H9 (cell line): ENCODE measurements around the gene PCGF6. TPM values are rescaled to one million over a fixed set of nuclear protein-coding genes. Genes with fewer than 3 reads are reported as not detected.

Source experiments
- DNase-seq: peaks from one replicate; pipeline ENCODE4 v3.0.0-alpha.2; 2017
- H2AFZ ChIP-seq: one replicate; pipeline ENCODE4 v1.6.1; 2013; ENCODE audit warnings: mild to moderate bottlenecking, low read length, control low read depth, moderate library complexity
- H2AK5ac ChIP-seq: 2 replicates; pipeline ENCODE4 v1.6.1; 2013; ENCODE audit warnings: low read length, control low read depth, mixed read lengths; ENCODE audit not compliant: insufficient read length
- H2BK120ac ChIP-seq: one replicate; pipeline ENCODE4 v1.6.1; 2013; ENCODE audit warnings: low read depth, mild to moderate bottlenecking, low read length, control low read depth, inconsistent platforms; ENCODE audit not compliant: poor library complexity, severe bottlenecking
- H2BK12ac ChIP-seq: 2 replicates; pipeline ENCODE4 v1.6.1; 2013; ENCODE audit warnings: low read length, control low read depth, mixed read lengths, low read depth; ENCODE audit not compliant: insufficient read length
- H2BK15ac ChIP-seq: 2 replicates; pipeline ENCODE4 v1.6.1; 2013; ENCODE audit warnings: low read depth, low read length, control low read depth
- H2BK20ac ChIP-seq: one replicate; pipeline ENCODE4 v1.6.1; 2013; ENCODE audit warnings: low read depth, mild to moderate bottlenecking, low read length, control low read depth, inconsistent platforms; ENCODE audit not compliant: poor library complexity, severe bottlenecking
- H2BK5ac ChIP-seq: 2 replicates; pipeline ENCODE4 v1.6.1; 2013; ENCODE audit warnings: low read length, control low read depth, mixed read lengths; ENCODE audit not compliant: insufficient read length
- H3K14ac ChIP-seq: 2 replicates; pipeline ENCODE4 v1.6.1; 2013; ENCODE audit warnings: low read length, control low read depth; ENCODE audit not compliant: insufficient read depth
- H3K18ac ChIP-seq: 2 replicates; pipeline ENCODE4 v1.6.1; 2013; ENCODE audit warnings: low read depth, mild to moderate bottlenecking, mixed read lengths, low read length, control low read depth; ENCODE audit not compliant: insufficient read length
- H3K23ac ChIP-seq: 2 replicates; pipeline ENCODE4 v1.6.1; 2013; ENCODE audit warnings: low read length, control low read depth, mixed read lengths, low read depth; ENCODE audit not compliant: insufficient read length
- H3K23me2 ChIP-seq: 2 replicates; pipeline ENCODE4 v1.6.1; 2013; ENCODE audit warnings: low read depth, mild to moderate bottlenecking, mixed read lengths, low read length, control low read depth; ENCODE audit not compliant: insufficient read length, poor library complexity, severe bottlenecking
- H3K27ac ChIP-seq: 2 replicates; pipeline ENCODE4 v1.5.1; 2013; ENCODE audit warnings: low read length, control low read depth, mixed read lengths, low read depth; ENCODE audit not compliant: insufficient read length
- H3K27me3 ChIP-seq: 2 replicates; pipeline ENCODE4 v1.6.1; 2013; ENCODE audit warnings: low read length, control low read depth, inconsistent platforms; ENCODE audit not compliant: insufficient read depth
- H3K4ac ChIP-seq: 2 replicates; pipeline ENCODE4 v1.6.1; 2013; ENCODE audit warnings: low read depth, mild to moderate bottlenecking, control low read depth, inconsistent platforms, low read length, moderate library complexity
- H3K4me1 ChIP-seq: 2 replicates; pipeline ENCODE4 v1.6.1; 2013; ENCODE audit warnings: low read length, control low read depth, inconsistent platforms; ENCODE audit not compliant: insufficient read depth
- H3K4me2 ChIP-seq: 2 replicates; pipeline ENCODE4 v1.6.1; 2013; ENCODE audit warnings: low read length, control low read depth, mixed read lengths; ENCODE audit not compliant: insufficient read length, insufficient read depth
- H3K56ac ChIP-seq: 2 replicates; pipeline ENCODE4 v1.6.1; 2013; ENCODE audit warnings: low read depth, mild to moderate bottlenecking, mixed read lengths, low read length, control low read depth; ENCODE audit not compliant: insufficient read length
- H3K79me1 ChIP-seq: 2 replicates; pipeline ENCODE4 v1.6.1; 2013; ENCODE audit warnings: low read depth, mild to moderate bottlenecking, moderate library complexity, low read length, control low read depth, inconsistent platforms; ENCODE audit not compliant: insufficient read depth, poor library complexity, severe bottlenecking
- H3K79me2 ChIP-seq: 2 replicates; pipeline ENCODE4 v1.6.1; 2013; ENCODE audit warnings: low read length, control low read depth, inconsistent platforms; ENCODE audit not compliant: insufficient read depth
- H3K9ac ChIP-seq: 2 replicates; pipeline ENCODE4 v1.6.1; 2013; ENCODE audit warnings: low read length, control low read depth, mixed read lengths; ENCODE audit not compliant: insufficient read length; ENCODE audit errors: extremely low read depth
- H3K9me3 ChIP-seq: one replicate; pipeline ENCODE4 v1.6.1; 2013; ENCODE audit warnings: low read depth, low read length, inconsistent platforms; ENCODE audit not compliant: control insufficient read depth
- H3T11ph ChIP-seq: one replicate; pipeline ENCODE4 v1.6.1; 2013; ENCODE audit warnings: mild to moderate bottlenecking, low read length, control low read depth, inconsistent platforms
- H4K20me1 ChIP-seq: one replicate; pipeline ENCODE4 v1.6.1; 2013; ENCODE audit not compliant: control insufficient read depth, insufficient read length, insufficient read depth
- H4K5ac ChIP-seq: 2 replicates; pipeline ENCODE4 v1.6.1; 2013; ENCODE audit warnings: low read depth, mild to moderate bottlenecking, mixed read lengths, low read length, control low read depth; ENCODE audit not compliant: insufficient read length
- H4K8ac ChIP-seq: replicated peaks from 2 replicates; pipeline ENCODE4 v1.6.1; 2013; ENCODE audit warnings: low read length, control low read depth, mixed read lengths, low read depth; ENCODE audit not compliant: insufficient read length
- H4K91ac ChIP-seq: 2 replicates; pipeline ENCODE4 v1.6.1; 2013; ENCODE audit warnings: low read depth, mild to moderate bottlenecking, moderate library complexity, mixed read lengths, low read length, control low read depth; ENCODE audit not compliant: insufficient read length
- H3K27ac Mint-ChIP-seq, 3 experiments: 2 replicates in 2 of 3; 3 replicates in 1 of 3; pipeline ENCODE4 v1.8.0; 2020 to 2021; ENCODE audit warnings: mixed read lengths in 3 of 3, mild to moderate bottlenecking in 1 of 3, moderate library complexity in 1 of 3
- H3K27me3 Mint-ChIP-seq: 2 replicates; pipeline ENCODE4 v1.8.0; 2021; ENCODE audit warnings: low read depth, mild to moderate bottlenecking, moderate library complexity, mixed read lengths
- H3K36me3 Mint-ChIP-seq, 3 experiments: 2 replicates in 2 of 3; 3 replicates in 1 of 3; pipeline ENCODE4 v1.8.0; 2020 to 2021; ENCODE audit warnings: low read depth in 3 of 3, mixed read lengths in 3 of 3; ENCODE audit not compliant: insufficient read depth in 1 of 3
- H3K4me1 Mint-ChIP-seq, 2 experiments: 2 replicates each; pipeline ENCODE4 v1.8.0; 2020; ENCODE audit warnings: mixed read lengths in 2 of 2
- H3K4me3 Mint-ChIP-seq, 2 experiments: 2 replicates in 1 of 2; 3 replicates in 1 of 2; pipeline ENCODE4 v1.8.0; 2020 to 2021; ENCODE audit warnings: mild to moderate bottlenecking in 2 of 2, mixed read lengths in 2 of 2, moderate library complexity in 1 of 2
- H3K9me3 Mint-ChIP-seq, 2 experiments: 2 replicates in 1 of 2; 3 replicates in 1 of 2; pipeline ENCODE4 v1.8.0; 2020; ENCODE audit warnings: mild to moderate bottlenecking in 2 of 2, mixed read lengths in 2 of 2, moderate library complexity in 1 of 2
- WGBS: extraction: QIAGEN DNeasy Blood & Tissue Kit; methylation state at CpG from one replicate; pipeline ENCODE4 v1.1.7; 2013; ENCODE audit warnings: missing lambda C conversion rate, low lambda C conversion rate, mixed read lengths; ENCODE audit not compliant: insufficient read length; ENCODE audit errors: extremely low coverage; 5-methylcytosine and 5-hydroxymethylcytosine counted together
- total RNA-seq: library from RNA; stranded (reverse); gene quantifications from 2 replicates; pipeline ENCODE4 v1.2.1, GENCODE V29; 2021
- TF ChIP-seq, protein P1 (sequence below): fragments of 200-600 bp; sonication (generic); conservative IDR thresholded peaks from 3 replicates; pipeline ENCODE4 v1.8.0; 2021; ENCODE audit warnings: antibody characterized with exemption, mild to moderate bottlenecking

PCGF6 gene
- total RNA-seq, 1 experiment from 2014 or later: 23.5 TPM

DNA sequence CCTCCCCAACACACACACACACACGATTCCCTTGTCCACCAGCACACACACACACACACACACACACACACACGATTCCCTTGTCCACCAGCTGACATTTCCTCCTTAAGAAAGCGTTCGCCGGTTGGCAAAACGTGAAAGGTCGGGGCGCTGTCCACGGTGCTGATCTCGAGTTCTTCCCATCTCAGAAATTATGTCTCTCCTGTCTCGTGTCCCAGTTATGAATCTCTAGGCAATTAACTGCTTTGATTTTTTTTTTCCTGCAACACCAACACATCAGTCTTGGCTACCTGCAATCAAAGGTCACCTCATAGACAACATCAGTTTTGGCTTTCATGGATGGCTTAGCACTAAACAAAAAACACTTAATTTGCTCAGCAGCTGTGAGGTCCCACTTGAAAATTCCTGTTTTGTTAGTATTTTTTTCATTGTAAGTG is 72.1 kb downstream of the PCGF6 start:
- Histone ChIP-seq H2BK15ac (no peak overlapping the region), H4K8ac (no peak overlapping the region), H3K4ac (no peak overlapping the region), H3K23ac (no peak overlapping the region), H3K56ac (no peak overlapping the region), H3K14ac (no peak overlapping the region), H2AFZ (no peak overlapping the region), H3K23me2 (peaks cover 14% of the 10 kb centered on the region), H4K91ac (no peak overlapping the region), H3K9me3 (no peaks in the 10 kb centered on the region), H3K27ac (no peak overlapping the region), H2BK120ac (no peak overlapping the region), H3K79me1 (no peaks in the 10 kb centered on the region), H3K9ac (no peak overlapping the region), H3K18ac (no peak overlapping the region), H4K20me1 (no peaks in the 10 kb centered on the region), H3K4me1 (no peaks in the 10 kb centered on the region; the same call in 1 of the 2 replicates), H3K27me3 (peaks cover 24% of the 10 kb centered on the region), H3K79me2 (no peaks in the 10 kb centered on the region), H3T11ph (no peak overlapping the region), H2BK20ac (no peak overlapping the region), H2BK12ac (no peak overlapping the region), H2BK5ac (no peak overlapping the region), H4K5ac (no peak overlapping the region), H2AK5ac (no peak overlapping the region), H3K4me2 (peak overlapping the region; percentile 33)
- H3K27ac Mint-ChIP-seq: peak overlapping the region in 1 of 3 experiments; percentile 0; a peak in 1 of 7 replicates
- DNase-seq: peak; percentile 60
- H3K9me3 Mint-ChIP-seq: no peaks in the 10 kb centered on the region; a peak in 1 of 5 replicates
- TF ChIP-seq, protein P1, sequence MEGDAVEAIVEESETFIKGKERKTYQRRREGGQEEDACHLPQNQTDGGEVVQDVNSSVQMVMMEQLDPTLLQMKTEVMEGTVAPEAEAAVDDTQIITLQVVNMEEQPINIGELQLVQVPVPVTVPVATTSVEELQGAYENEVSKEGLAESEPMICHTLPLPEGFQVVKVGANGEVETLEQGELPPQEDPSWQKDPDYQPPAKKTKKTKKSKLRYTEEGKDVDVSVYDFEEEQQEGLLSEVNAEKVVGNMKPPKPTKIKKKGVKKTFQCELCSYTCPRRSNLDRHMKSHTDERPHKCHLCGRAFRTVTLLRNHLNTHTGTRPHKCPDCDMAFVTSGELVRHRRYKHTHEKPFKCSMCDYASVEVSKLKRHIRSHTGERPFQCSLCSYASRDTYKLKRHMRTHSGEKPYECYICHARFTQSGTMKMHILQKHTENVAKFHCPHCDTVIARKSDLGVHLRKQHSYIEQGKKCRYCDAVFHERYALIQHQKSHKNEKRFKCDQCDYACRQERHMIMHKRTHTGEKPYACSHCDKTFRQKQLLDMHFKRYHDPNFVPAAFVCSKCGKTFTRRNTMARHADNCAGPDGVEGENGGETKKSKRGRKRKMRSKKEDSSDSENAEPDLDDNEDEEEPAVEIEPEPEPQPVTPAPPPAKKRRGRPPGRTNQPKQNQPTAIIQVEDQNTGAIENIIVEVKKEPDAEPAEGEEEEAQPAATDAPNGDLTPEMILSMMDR: no peak
- no CpG with 5 or more reads among the region's 11 CpGs for WGBS
- H3K27me3 Mint-ChIP-seq: peaks cover 66% of the 10 kb centered on the region
- H3K4me3 Mint-ChIP-seq: peak overlapping the region; percentile 73 to 75
- H3K4me1 Mint-ChIP-seq: peaks cover 26 to 31% of the 10 kb centered on the region in 2 experiments
- no peaks in the 10 kb centered on the region for H3K36me3 Mint-ChIP-seq
